Upper lobe of left lung (tissue), 6 donors: ENCODE measurements around the gene DIP2C. TPM values are rescaled to one million over a fixed set of nuclear protein-coding genes. Genes with fewer than 3 reads are reported as not detected.

Experiments used
- ATAC-seq, 2 donors: fragments of 200-7000 bp; cut with Tn5 transposase; one replicate each; pipeline ENCODE4 v1.9.1; 2022; ENCODE audit warnings: mild to moderate bottlenecking in 2 of 2, moderate library complexity in 2 of 2; ENCODE audit not compliant: low FRiP score in 2 of 2
- DNase-seq, 2 donors: peaks; one replicate each; pipeline ENCODE4 v3.0.0-alpha.2; 2019 to 2020
- H3K27ac ChIP-seq, 4 donors: fragments of 200-600 bp; sonication (generic); one replicate each; pipeline ENCODE4 v1.5.1; 2016 to 2019
- H3K27me3 ChIP-seq, 4 donors: fragments of 200-600 bp; sonication (generic); one replicate each; pipeline ENCODE4 v1.5.1; 2017 to 2019
- H3K36me3 ChIP-seq, 4 donors: fragments of 200-600 bp; sonication (generic); one replicate each; pipeline ENCODE4 v1.5.1; 2016 to 2019
- H3K4me1 ChIP-seq, 4 donors: fragments of 200-600 bp; sonication (generic); one replicate each; pipeline ENCODE4 v1.5.1; 2018 to 2019
- H3K4me3 ChIP-seq, 4 donors: fragments of 200-600 bp; sonication (generic); one replicate each; pipeline ENCODE4 v1.5.1; 2017 to 2019; ENCODE audit warnings: mild to moderate bottlenecking in 2 of 4, moderate library complexity in 1 of 4
- H3K9me3 ChIP-seq, 4 donors: fragments of 200-600 bp; sonication (generic); one replicate each; pipeline ENCODE4 v1.5.1; 2018 to 2019
- CTCF ChIP-seq, 6 experiments: fragments of 450-650 bp in 4 of 6; fragments of 200-600 bp in 2 of 6; sonication (generic) in 2 of 6; IDR thresholded peaks; one replicate each; pipeline ENCODE4 v1.5.1; 2016 to 2019; ENCODE audit warnings: antibody characterized with exemption in 6 of 6
- EP300 ChIP-seq, 4 donors: sonication (generic); formaldehyde crosslinking; IDR thresholded peaks; one replicate each; pipeline ENCODE4 v1.5.1; 2017; ENCODE audit warnings: antibody characterized with exemption in 4 of 4, control low read depth in 2 of 4
- POLR2A ChIP-seq, 4 donors: fragments of 450-650 bp; IDR thresholded peaks; one replicate each; pipeline ENCODE4 v1.5.1; 2016 to 2017; ENCODE audit warnings: antibody characterized with exemption in 4 of 4, mild to moderate bottlenecking in 2 of 4
- POLR2AphosphoS5 ChIP-seq, 2 donors: sonication (generic); formaldehyde crosslinking; IDR thresholded peaks; one replicate each; pipeline ENCODE4 v1.5.1; 2017; ENCODE audit warnings: antibody characterized with exemption in 2 of 2
- WGBS, 2 donors: methylation state at CpG; one replicate each; pipeline ENCODE4 v1.1.5; 2017 to 2018; 5-methylcytosine and 5-hydroxymethylcytosine counted together
- total RNA-seq, 6 donors: library from RNA; depleted of rRNA in 4 of 6; stranded (reverse); fragments of >200 nt in 4 of 6; gene quantifications; one replicate each; pipeline versions ENCODE4 v1.1.0 to v1.2.1, GENCODE V29; 2016 to 2021
- donor health status: DM: no; HTN: no; CAD: no; lungs with moderate emphysema.
- donor health status: DM: no; HTN: yes; CAD: no; lungs with severe emphysema.

The DIP2C gene
- total RNA-seq, 6 donors from 2014 or later: 11.6 to 32.5 (median 14.7) TPM

DNA sequence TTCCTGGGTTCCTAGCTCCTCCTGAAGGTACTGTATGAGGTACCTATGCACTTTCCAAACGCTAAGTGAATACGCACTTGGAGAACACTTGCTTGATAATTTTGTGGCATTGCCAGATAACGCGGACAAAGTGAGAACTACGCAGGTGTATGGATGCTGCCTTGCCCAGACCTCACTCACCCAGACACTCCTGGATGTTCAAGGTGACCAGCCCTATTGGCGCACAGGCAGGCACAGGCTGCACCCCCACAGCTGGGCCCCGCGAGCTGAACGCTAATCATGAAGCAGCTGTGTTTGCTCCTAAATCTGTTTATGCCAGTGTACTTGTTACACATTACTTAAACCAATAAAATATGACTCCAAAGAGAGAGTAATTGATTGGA is 27.3 kb downstream of the DIP2C start:
- Histone ChIP-seq H3K4me1 (peaks cover 0 to 7% (median 4%) of the 10 kb centered on the region in 4 donors), H3K9me3 (no peaks in the 10 kb centered on the region), H3K36me3 (no peaks in the 10 kb centered on the region), H3K27me3 (no peaks in the 10 kb centered on the region), H3K27ac (no peak overlapping the region), H3K4me3 (no peak overlapping the region)
- DNase-seq: no peak
- TF ChIP-seq POLR2AphosphoS5 (IDR thresholded peaks at IDR 0.05) (no peak), POLR2A (IDR thresholded peaks at IDR 0.05) (no peak), CTCF (IDR thresholded peaks at IDR 0.05) (no peak), EP300 (IDR thresholded peaks at IDR 0.05) (no peak)
- ATAC-seq: no peak
- WGBS, 2 donors: 92 to 97% methylated on average over 9 of the region's 9 CpGs

GRCh38 chr10:661597-662222 is 27.8 kb downstream of the DIP2C start:
- ATAC-seq (no peak), DNase-seq (no peak)
- H3K9me3 ChIP-seq: no peaks in the 10 kb centered on the region
- WGBS, 2 donors: 92 to 93% methylated on average over 16 of the region's 16 CpGs
- no peaks in the 10 kb centered on the region for H3K36me3 ChIP-seq
- H3K27ac ChIP-seq: no peak overlapping the region
- peaks cover 0 to 7% (median 4%) of the 10 kb centered on the region in 4 donors for H3K4me1 ChIP-seq
- no peak for TF ChIP-seq EP300 (IDR thresholded peaks at IDR 0.05)
- TF ChIP-seq CTCF (IDR thresholded peaks at IDR 0.05): no peak
- no peak for TF ChIP-seq POLR2A (IDR thresholded peaks at IDR 0.05)
- TF ChIP-seq POLR2AphosphoS5 (IDR thresholded peaks at IDR 0.05): no peak
- no peak overlapping the region for H3K4me3 ChIP-seq
- H3K27me3 ChIP-seq: no peaks in the 10 kb centered on the region

GRCh38 chr10:660970-661596 is 28.4 kb downstream of the DIP2C start:
- Histone ChIP-seq H3K9me3 (no peaks in the 10 kb centered on the region), H3K36me3 (no peaks in the 10 kb centered on the region), H3K4me3 (no peak overlapping the region), H3K27ac (no peak overlapping the region), H3K27me3 (no peaks in the 10 kb centered on the region), H3K4me1 (peaks cover 0 to 7% (median 2%) of the 10 kb centered on the region in 4 donors)
- TF ChIP-seq POLR2AphosphoS5 (IDR thresholded peaks at IDR 0.05) (no peak), EP300 (IDR thresholded peaks at IDR 0.05) (no peak), POLR2A (IDR thresholded peaks at IDR 0.05) (no peak), CTCF (IDR thresholded peaks at IDR 0.05) (no peak)
- ATAC-seq (peak in 1 of 2 donors; percentile 34), DNase-seq (no peak)
- 88 to 92% methylated on average over 14 of the region's 14 CpGs for WGBS, 2 donors

GRCh38 chr10:660413-660969 is 29.0 kb downstream of the DIP2C start:
- Histone ChIP-seq H3K27me3 (no peaks in the 10 kb centered on the region), H3K4me1 (peaks cover 0 to 7% (median 2%) of the 10 kb centered on the region in 4 donors), H3K36me3 (no peaks in the 10 kb centered on the region), H3K27ac (peak overlapping the region in 1 of 4 donors; percentile 11), H3K4me3 (no peak overlapping the region), H3K9me3 (no peaks in the 10 kb centered on the region)
- WGBS, 2 donors: 86 to 87% methylated on average over 6 of the region's 6 CpGs
- DNase-seq (no peak), ATAC-seq (no peak)
- TF ChIP-seq POLR2A (IDR thresholded peaks at IDR 0.05) (no peak), CTCF (IDR thresholded peaks at IDR 0.05) (no peak), POLR2AphosphoS5 (IDR thresholded peaks at IDR 0.05) (no peak), EP300 (IDR thresholded peaks at IDR 0.05) (no peak)
